DMS79 (cell line): ENCODE data around the gene RNF150.
"Not testable (repeated sequence)": the region's sequence is repeated elsewhere in the genome, so short reads cannot be mapped to it uniquely, and the experiment has no call there.

Source experiments
- DNase-seq: peaks from one replicate; lab custom pipeline; 2025; lab: John Stamatoyannopoulos, UW

RNF150 gene

GRCh38 chr4:140820520-140820919, 312.7 kb downstream of the RNF150 start:
- DNase-seq: not testable (repeated sequence)

- DNase-seq: no peak
Measured at GRCh38 chr4:140819610-140820009, 313.7 kb downstream of the RNF150 start.

- no peak for DNase-seq
Measured at GRCh38 chr4:140818433-140818832, 314.8 kb downstream of the RNF150 start.

GRCh38 chr4:140816806-140817510, 316.3 kb downstream of the RNF150 start:
- DNase-seq: no peak

GRCh38 chr4:140813804-140814203, 319.5 kb downstream of the RNF150 start:
- no peak for DNase-seq

- DNase-seq: no peak
Measured at GRCh38 chr4:140812916-140813315, 320.4 kb downstream of the RNF150 start.

GRCh38 chr4:140811429-140811828, 321.8 kb downstream of the RNF150 start:
- DNase-seq: no peak

- DNase-seq: not testable (repeated sequence)
Measured at GRCh38 chr4:140810591-140811169, 322.6 kb downstream of the RNF150 start.
